GM08714 (cell line): ENCODE measurements around the gene ADRA1B.

Experiments used
- H3K4me3 ChIP-seq: fragments of 200-500 bp; sonication (Bioruptor generic); 2 replicates; pipeline ENCODE4 v1.5.1; 2014; ENCODE audit warnings: mild to moderate bottlenecking, low read length, inconsistent platforms
- ZNF274 ChIP-seq: IDR thresholded peaks from 2 replicates; pipeline ENCODE4 v1.6.1; 2012; ENCODE audit warnings: mild to moderate bottlenecking, low read depth, low read length

Gene ADRA1B

DNA sequence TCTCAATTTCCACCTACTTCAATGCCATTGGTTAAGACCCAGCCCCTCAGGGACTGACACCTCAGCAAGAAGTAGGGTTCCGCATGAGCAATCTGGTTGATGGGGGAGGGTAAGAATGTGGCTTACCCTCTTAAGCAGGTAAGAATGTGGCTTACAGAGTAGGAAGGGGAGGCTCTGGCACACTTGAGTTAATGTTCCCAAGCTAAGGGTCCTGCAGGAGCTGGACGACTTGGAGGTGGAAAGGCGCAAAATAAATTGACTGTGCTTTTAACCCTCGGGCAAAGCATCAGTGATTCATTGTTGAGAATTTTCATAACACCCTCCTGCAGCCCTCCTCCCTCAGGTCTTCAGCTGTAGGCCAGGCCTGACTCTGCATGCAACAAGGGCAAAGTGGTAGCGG is 24.9 kb upstream of the ADRA1B start:
- no peak for TF ChIP-seq ZNF274
- H3K4me3 ChIP-seq: no peak overlapping the region

DNA sequence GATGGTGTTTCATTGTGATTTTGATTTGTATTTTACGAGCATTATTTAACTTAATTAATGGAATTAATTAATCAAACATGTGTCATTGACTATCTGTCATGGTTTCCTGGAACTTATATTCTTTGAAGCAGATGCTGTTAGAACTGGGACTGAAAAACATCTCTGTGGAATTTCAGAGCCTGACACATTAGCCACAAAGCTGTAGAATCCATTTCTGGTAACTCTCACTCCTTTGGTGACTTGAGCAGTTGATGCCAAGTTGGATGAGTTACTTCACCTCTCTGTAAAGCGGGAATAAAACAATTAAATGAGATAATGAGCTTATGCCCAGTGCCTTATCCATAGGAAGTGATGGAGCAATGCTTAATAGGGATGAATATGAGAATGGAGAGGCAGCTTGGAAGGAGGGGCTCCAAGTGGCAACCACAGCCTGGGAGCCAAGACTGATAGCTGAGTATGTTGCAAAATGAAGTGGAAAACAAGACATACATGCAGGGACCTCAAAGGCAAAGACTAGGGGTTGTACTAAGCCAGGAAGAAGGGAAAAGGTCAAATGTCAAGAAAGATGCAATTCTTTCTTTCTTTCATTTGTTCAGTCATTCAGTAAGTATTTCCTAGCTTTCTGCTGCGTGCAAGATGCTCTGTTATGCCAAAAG is 23.1 kb upstream of the ADRA1B start:
- H3K4me3 ChIP-seq: no peak overlapping the region
- TF ChIP-seq ZNF274: no peak

- no peak for TF ChIP-seq ZNF274
Observed at GRCh38 chr5:159894149-159894720, 22.0 kb upstream of the ADRA1B start.

GRCh38 chr5:159897786-159898393 is 18.4 kb upstream of the ADRA1B start:
- H3K4me3 ChIP-seq: no peak overlapping the region

More at GRCh38 chr5:159894149-159894720, 22.0 kb upstream of the ADRA1B start:
- H3K4me3 ChIP-seq: no peak overlapping the region

DNA sequence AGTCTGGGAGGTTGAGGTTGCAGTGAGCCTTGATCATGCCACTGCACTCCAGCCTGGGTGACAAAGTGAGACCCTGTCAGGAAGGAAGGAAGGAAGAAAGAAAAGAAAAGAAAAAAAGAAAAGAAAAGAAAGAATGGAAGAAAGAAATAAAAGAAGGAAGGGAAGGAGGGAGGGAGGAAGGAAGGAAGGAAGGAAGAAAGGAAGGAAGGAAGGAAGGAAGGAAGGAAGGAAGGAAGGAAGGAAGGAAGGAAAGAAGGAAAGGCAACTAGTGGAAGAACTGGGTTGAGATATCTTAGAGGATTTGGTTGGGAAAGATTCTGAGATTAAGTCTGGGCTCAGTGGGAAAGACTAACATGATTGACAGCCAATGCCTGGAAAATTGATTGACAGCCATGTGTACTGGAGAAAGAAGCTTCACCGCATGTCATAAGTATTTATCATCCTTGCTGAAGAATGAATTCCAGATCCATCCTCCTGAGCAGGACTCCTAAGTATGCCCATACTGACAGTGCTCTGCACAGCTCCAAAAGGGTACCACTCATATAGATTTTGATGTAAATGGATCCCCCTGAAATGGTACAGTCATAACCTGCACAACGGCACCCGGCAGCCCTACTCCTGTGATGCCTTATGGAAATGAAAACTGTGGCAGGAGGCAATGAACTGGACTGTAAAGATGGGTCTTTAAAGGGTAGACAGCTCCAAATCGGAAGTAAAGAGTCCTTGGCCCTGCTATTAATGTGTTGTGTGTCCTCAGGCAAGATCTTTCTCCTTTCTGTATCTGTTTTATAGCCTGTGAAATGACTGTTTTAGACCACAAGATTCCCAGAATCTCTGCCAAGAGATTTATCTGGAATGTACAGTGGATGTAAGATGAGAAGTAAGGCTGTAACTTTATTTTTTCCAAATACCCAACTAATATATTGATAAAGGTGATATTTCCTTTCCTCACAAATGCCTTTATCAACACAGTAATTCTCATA is 16.9 kb upstream of the ADRA1B start:
- no peak overlapping the region for H3K4me3 ChIP-seq

More at GRCh38 chr5:159897786-159898393, 18.4 kb upstream of the ADRA1B start:
- no peak for TF ChIP-seq ZNF274

GRCh38 chr5:159901308-159901707 is 15.0 kb upstream of the ADRA1B start:
- no peak overlapping the region for H3K4me3 ChIP-seq
- TF ChIP-seq ZNF274: no peak

More for the DNA sequence above, 16.9 kb upstream of the ADRA1B start:
- no peak for TF ChIP-seq ZNF274

DNA sequence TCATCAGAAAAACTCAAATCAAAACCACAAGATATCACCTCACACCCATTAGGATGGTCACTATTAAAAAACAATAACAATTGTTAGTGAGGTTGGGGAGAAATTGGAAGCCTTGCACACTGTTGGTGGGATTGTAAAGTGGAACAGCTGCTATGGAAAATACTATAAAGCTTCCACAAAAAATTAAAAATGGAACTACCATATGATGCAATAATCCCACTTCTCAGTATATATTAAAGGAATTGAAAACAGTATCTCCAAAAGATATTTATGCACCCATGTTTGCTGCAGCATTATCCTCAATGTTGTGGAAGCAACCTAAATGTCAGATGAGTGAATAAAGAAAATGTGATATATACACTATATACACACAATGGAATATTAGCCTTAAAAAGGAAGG is 14.5 kb upstream of the ADRA1B start:
- no peak overlapping the region for H3K4me3 ChIP-seq
- TF ChIP-seq ZNF274: no peak

- H3K4me3 ChIP-seq: no peak overlapping the region
- no peak for TF ChIP-seq ZNF274
Observed at GRCh38 chr5:159902444-159903121, 13.7 kb upstream of the ADRA1B start.

- no peak for TF ChIP-seq ZNF274
- no peak overlapping the region for H3K4me3 ChIP-seq
Observed at GRCh38 chr5:159903131-159903530, 13.2 kb upstream of the ADRA1B start.

DNA sequence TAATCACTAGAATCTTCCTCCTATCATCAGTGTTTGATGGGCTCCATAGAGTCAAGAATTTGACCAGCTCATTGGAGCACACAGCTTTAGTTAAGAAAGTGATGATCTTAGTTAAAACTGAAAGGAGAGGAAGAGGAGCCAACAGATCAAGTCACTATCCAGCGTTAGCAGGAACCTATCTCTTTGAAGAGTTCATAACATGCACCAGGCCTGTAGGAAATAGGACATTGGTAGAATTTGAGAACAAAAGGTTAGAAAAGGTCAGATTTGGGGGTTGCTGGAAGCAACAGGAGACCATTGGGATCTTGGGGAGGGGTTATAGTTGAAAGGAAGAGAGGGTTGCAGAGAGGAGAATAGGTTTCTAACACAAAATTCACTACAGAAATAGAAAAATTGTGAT is 11.4 kb upstream of the ADRA1B start:
- TF ChIP-seq ZNF274: no peak
- no peak overlapping the region for H3K4me3 ChIP-seq

GRCh38 chr5:159905496-159905895 is 10.8 kb upstream of the ADRA1B start:
- no peak overlapping the region for H3K4me3 ChIP-seq

GRCh38 chr5:159906463-159906862 is 9.8 kb upstream of the ADRA1B start:
- no peak overlapping the region for H3K4me3 ChIP-seq
- TF ChIP-seq ZNF274: no peak

More at GRCh38 chr5:159905496-159905895, 10.8 kb upstream of the ADRA1B start:
- TF ChIP-seq ZNF274: no peak

DNA sequence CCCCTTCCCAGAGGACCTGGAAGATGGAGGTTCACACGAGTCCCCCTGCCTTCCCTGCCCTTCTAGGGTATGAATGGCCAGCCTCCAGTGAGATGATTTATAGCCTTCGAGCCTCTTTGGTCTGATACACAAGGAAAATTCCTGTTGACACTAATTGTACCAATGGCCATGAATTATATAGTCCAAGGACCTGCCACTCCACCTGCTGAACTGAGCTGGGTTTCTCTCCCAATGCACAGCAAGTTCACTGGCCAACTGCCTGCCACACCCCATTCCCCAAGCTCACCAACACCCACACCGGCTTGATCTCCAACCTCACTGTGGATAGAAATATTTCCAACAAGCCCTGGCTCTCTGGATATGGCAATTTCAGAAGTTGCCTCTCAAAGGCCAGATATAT is 9.3 kb upstream of the ADRA1B start:
- no peak overlapping the region for H3K4me3 ChIP-seq
- no peak for TF ChIP-seq ZNF274
